H7 (cell line): ENCODE data around the gene SSX2B. TPM values are rescaled to one million over a fixed set of nuclear protein-coding genes. Genes with fewer than 3 reads are reported as not detected.
"Not testable (repeated sequence)": the region's sequence is repeated elsewhere in the genome, so short reads cannot be mapped to it uniquely, and the experiment has no call there.

Source experiments
- DNase-seq: peaks from one replicate; pipeline ENCODE4 v3.0.0; 2012
- H3K27me3 ChIP-seq: 2 replicates; pipeline ENCODE4 v1.6.0; 2011; ENCODE audit warnings: mild to moderate bottlenecking, low read length; ENCODE audit not compliant: control insufficient read depth, insufficient read depth
- H3K36me3 ChIP-seq: replicated peaks from 2 replicates; pipeline ENCODE4 v1.5.1; 2011; ENCODE audit warnings: low read length; ENCODE audit not compliant: control insufficient read depth, insufficient read depth
- H3K4me3 ChIP-seq: 2 replicates; pipeline ENCODE4 v1.5.1; 2011; ENCODE audit warnings: low read depth, mild to moderate bottlenecking, control low read depth, low read length, moderate library complexity; ENCODE audit not compliant: insufficient read depth
- total RNA-seq: library from RNA; depleted of rRNA; stranded (reverse); fragments of >200 nt; shearing (Covaris generic); gene quantifications from 2 replicates; pipeline ENCODE4 v1.2.3, GENCODE V29; 2014; rRNA removed

SSX2B gene, protein sequence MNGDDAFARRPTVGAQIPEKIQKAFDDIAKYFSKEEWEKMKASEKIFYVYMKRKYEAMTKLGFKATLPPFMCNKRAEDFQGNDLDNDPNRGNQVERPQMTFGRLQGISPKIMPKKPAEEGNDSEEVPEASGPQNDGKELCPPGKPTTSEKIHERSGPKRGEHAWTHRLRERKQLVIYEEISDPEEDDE
- 0.10 TPM in 1 of 2 replicates, not detected in the other for total RNA-seq

DNA sequence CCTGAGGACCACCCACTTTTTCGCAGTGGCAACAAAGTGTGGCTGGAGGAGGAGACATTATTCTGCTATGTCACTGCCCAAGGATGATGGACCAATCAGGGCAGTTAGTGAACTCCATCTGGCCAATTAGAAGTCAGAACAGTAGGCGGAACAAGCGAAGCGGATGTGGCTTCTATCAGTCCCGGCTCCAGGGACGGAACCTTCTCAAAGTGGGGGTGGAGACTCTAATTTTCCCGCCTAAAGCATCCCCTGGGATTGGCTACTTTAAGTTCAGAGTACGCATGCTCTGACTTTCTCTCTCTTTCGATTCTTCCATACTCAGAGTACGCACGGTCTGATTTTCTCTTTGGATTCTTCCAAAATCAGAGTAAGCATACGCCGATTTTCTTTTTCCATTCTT, at the start of gene SSX2B:
Gene SSX2B, plus strand, starts transcription at position 301 of the 400 bp plus-strand sequence. CDS start 1,429 bp downstream, outside the sequence.
- not testable (repeated sequence) for H3K36me3 ChIP-seq, H3K4me3 ChIP-seq, DNase-seq, H3K27me3 ChIP-seq

DNA sequence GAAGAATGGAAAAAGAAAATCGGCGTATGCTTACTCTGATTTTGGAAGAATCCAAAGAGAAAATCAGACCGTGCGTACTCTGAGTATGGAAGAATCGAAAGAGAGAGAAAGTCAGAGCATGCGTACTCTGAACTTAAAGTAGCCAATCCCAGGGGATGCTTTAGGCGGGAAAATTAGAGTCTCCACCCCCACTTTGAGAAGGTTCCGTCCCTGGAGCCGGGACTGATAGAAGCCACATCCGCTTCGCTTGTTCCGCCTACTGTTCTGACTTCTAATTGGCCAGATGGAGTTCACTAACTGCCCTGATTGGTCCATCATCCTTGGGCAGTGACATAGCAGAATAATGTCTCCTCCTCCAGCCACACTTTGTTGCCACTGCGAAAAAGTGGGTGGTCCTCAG, 44.0 kb upstream of the SSX2B start, which contains the start of gene SSX2:
Gene SSX2, minus strand, starts transcription at position 101 of the 400 bp plus-strand sequence. CDS start 1,429 bp downstream, outside the sequence.
- H3K36me3 ChIP-seq, DNase-seq, H3K27me3 ChIP-seq, H3K4me3 ChIP-seq: not testable (repeated sequence)

DNA sequence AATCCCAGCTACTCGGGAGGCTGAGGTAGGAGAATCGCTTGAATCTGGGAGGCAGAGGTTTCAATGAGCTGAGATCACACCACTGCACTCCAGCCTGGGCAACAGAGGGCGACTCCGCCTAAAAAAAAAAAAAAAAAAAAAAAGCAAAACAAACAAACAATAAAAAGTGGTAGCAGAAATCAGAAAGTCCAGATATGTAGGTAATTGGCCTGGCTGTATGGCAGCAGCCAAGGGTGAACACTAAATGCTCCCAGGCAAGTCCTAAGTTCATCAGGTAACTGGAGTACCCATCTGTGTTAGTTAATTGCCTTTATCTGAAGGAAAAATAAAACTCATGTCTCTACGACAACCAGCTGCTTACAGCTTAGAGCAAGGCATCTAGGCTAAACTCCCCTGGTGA, 14.9 kb downstream of the SSX2B start:
- not testable (repeated sequence) for H3K27me3 ChIP-seq, H3K36me3 ChIP-seq

DNA sequence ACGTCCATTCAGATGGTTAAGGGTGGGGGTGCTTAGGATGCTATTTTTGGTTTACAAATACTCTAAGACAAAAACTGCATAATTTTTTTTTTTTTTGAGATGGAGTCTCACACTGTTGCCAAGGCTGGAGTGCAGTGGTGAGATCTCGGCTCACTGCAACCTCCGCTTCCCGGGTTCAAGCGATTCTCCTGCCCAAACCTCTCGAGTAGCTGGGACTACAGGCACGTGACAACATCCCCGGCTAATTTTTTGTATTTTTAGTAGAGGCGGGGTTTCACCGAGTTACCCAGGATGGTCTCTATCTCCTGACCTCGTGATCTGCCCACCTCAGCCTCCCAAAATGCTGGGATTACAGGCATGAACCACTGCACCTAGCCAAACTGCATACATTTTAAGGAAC, 22.5 kb downstream of the SSX2B start:
- not testable (repeated sequence) for H3K36me3 ChIP-seq, DNase-seq, H3K27me3 ChIP-seq, H3K4me3 ChIP-seq

More for the DNA sequence above, 14.9 kb downstream of the SSX2B start:
- not testable (repeated sequence) for H3K4me3 ChIP-seq, DNase-seq

DNA sequence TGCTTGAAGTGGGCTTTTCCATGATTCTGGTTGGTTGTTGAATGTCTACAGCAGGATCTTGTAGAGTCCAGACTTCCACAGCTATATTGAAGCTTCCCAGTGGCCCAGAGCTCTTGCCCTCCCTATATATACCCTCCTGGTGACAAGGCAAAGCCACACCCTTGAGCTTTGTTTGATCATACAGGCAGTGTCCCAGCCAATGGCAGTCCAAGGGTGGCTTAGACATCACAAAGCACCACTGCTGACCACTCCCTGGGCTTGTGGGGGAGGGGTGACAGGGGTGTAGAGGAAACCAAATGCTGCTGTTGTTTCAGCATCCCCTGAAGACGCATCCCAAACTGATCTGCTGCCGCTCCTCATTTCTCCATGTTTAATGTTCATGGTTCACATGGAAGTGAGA, 46.3 kb downstream of the SSX2B start, which contains the start of gene SPANXN5:
Gene SPANXN5, minus strand, starts transcription at position 101 of the 400 bp plus-strand sequence. Its CDS starts 79 bp downstream, at position 22.
- H3K4me3 ChIP-seq, DNase-seq: not testable (repeated sequence)

DNA sequence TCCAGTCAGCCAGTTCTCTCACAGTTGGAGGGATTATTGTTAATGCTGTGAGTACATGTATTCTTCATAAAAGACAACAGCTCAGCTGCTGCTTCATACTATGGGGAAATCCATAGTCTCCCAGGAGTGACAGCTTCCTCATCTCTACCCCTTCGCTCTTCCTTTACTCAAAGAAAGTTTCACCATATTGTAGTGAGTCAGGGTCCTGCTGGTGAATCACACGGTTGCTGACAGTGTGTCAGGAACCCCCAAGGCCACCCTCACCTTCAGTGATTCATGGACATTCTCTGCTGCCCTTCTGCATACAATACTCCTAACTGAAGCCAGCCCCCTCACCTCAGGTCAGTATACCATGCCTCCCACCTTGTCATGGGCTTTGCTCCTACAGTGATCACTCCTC, 53.8 kb downstream of the SSX2B start:
- H3K36me3 ChIP-seq, H3K4me3 ChIP-seq, H3K27me3 ChIP-seq, DNase-seq: not testable (repeated sequence)

More for the DNA sequence above, 46.3 kb downstream of the SSX2B start, which contains the start of gene SPANXN5:
- H3K27me3 ChIP-seq, H3K36me3 ChIP-seq: not testable (repeated sequence)

Other genes with a start within 250 kb of the SSX2B start
- not detected in 2 replicates for gene XAGE1B, start 234.2 kb upstream of the SSX2B start, total RNA-seq
- gene SSX7, start 96.4 kb upstream of the SSX2B start, total RNA-seq: not detected in 2 replicates
- 0.45 TPM in 1 of 2 replicates, not detected in the other for gene SSX2, start 44.1 kb upstream of the SSX2B start, total RNA-seq
- not detected in 2 replicates for gene SPANXN5, start 46.2 kb downstream of the SSX2B start, total RNA-seq
- gene XAGE5, start 60.0 kb downstream of the SSX2B start, total RNA-seq: not detected in 2 replicates
- not detected in 2 replicates for gene XAGE3, start 116.8 kb downstream of the SSX2B start, total RNA-seq
- gene FAM156B, start 146.1 kb downstream of the SSX2B start, total RNA-seq: 21.5 and 24.3 TPM in 2 replicates
- gene FAM156A, start 207.3 kb downstream of the SSX2B start, total RNA-seq: 7.2 and 8.8 TPM in 2 replicates